Measurements from ENCODE around the gene PKP2.

Gene PKP2

GRCh38 chr12:32801269-32801980, 95.2 kb downstream of the PKP2 start:
- Histone ChIP-seq H3K18ac (ENCODE audit: low read length) (no peak overlapping the region), H2AFZ (ENCODE audit: insufficient read depth, low read length, poor library complexity) (no peak overlapping the region), H3K27ac (ENCODE audit: low read depth, low read length) (no peak overlapping the region), H3K36me3 (ENCODE audit: control insufficient read depth in 1 of 2, insufficient read depth in 2 of 2, low read length in 2 of 2) (peaks cover 6 to 19% of the 10 kb centered on the region in 2 experiments), H4K91ac (ENCODE audit: low read depth, low read length) (no peak overlapping the region), H2AK5ac (ENCODE audit: low read length) (no peak overlapping the region), H3K4me1 (ENCODE audit: control insufficient read depth in 1 of 2, insufficient read depth in 2 of 2, low read length in 2 of 2) (no peaks in the 10 kb centered on the region), H4K12ac (ENCODE audit: low read depth, low read length) (no peak overlapping the region), H3K4me2 (ENCODE audit: low read length) (no peak overlapping the region), H4K8ac (ENCODE audit: low read depth, low read length) (no peak overlapping the region), H3K4ac (ENCODE audit: low read depth, low read length) (no peak overlapping the region), H2BK120ac (ENCODE audit: insufficient read depth, low read length, poor library complexity) (no peak overlapping the region), H2BK12ac (ENCODE audit: low read length) (no peak overlapping the region), H3K14ac (ENCODE audit: low read length) (no peak overlapping the region), H3K27me3 (ENCODE audit: insufficient read depth, low read length) (no peaks in the 10 kb centered on the region), H2BK5ac (ENCODE audit: low read depth, low read length, poor library complexity) (no peak overlapping the region), H3K9me3 (ENCODE audit: insufficient read depth, low read depth, low read length) (no peaks in the 10 kb centered on the region), H3K79me1 (ENCODE audit: low read length) (no peaks in the 10 kb centered on the region), H3K23ac (ENCODE audit: low read length) (no peak overlapping the region), H3K79me2 (ENCODE audit: control insufficient read depth, insufficient read depth, low read length, poor library complexity) (no peaks in the 10 kb centered on the region), H3K9ac (ENCODE audit: low read length) (no peak overlapping the region), H3K4me3 (ENCODE audit: low read depth, low read length) (no peak overlapping the region)
- DNase-seq = no peak
- WGBS (ENCODE audit: extremely low coverage, insufficient coverage, insufficient read length) = no CpG with 5 or more reads among the region's 5 CpGs

GRCh38 chr12:32794281-32794680, 102.3 kb downstream of the PKP2 start:
- Histone ChIP-seq H2AFZ (ENCODE audit: insufficient read depth, low read length, poor library complexity) (no peak overlapping the region), H4K91ac (ENCODE audit: low read depth, low read length) (no peak overlapping the region), H3K79me2 (ENCODE audit: control insufficient read depth, insufficient read depth, low read length, poor library complexity) (no peaks in the 10 kb centered on the region), H4K12ac (ENCODE audit: low read depth, low read length) (no peak overlapping the region), H3K4me1 (ENCODE audit: control insufficient read depth in 1 of 2, insufficient read depth in 2 of 2, low read length in 2 of 2) (no peaks in the 10 kb centered on the region), H2AK5ac (ENCODE audit: low read length) (no peak overlapping the region), H3K27me3 (ENCODE audit: insufficient read depth, low read length) (no peaks in the 10 kb centered on the region), H3K4ac (ENCODE audit: low read depth, low read length) (no peak overlapping the region), H3K79me1 (ENCODE audit: low read length) (no peaks in the 10 kb centered on the region), H3K4me2 (ENCODE audit: low read length) (no peak overlapping the region), H3K4me3 (ENCODE audit: low read depth, low read length) (no peak overlapping the region), H3K18ac (ENCODE audit: low read length) (no peak overlapping the region), H3K23ac (ENCODE audit: low read length) (no peak overlapping the region), H2BK5ac (ENCODE audit: low read depth, low read length, poor library complexity) (no peak overlapping the region), H3K36me3 (ENCODE audit: control insufficient read depth in 1 of 2, insufficient read depth in 2 of 2, low read length in 2 of 2) (peaks cover 18 to 36% of the 10 kb centered on the region in 2 experiments), H2BK120ac (ENCODE audit: insufficient read depth, low read length, poor library complexity) (no peak overlapping the region), H4K8ac (ENCODE audit: low read depth, low read length) (no peak overlapping the region), H3K9ac (ENCODE audit: low read length) (no peak overlapping the region), H3K27ac (ENCODE audit: low read depth, low read length) (no peak overlapping the region), H2BK12ac (ENCODE audit: low read length) (no peak overlapping the region), H3K9me3 (ENCODE audit: insufficient read depth, low read depth, low read length) (peaks cover 2% of the 10 kb centered on the region), H3K14ac (ENCODE audit: low read length) (no peak overlapping the region)
- no peak for DNase-seq
- whole genome bisulfite sequencing (ENCODE audit: extremely low coverage, insufficient coverage, insufficient read length) = no CpG with 5 or more reads among the region's 4 CpGs

- H4K12ac ChIP-seq (ENCODE audit: low read depth, low read length) = no peak overlapping the region
- no peaks in the 10 kb centered on the region for H3K4me1 ChIP-seq (ENCODE audit: control insufficient read depth in 1 of 2, insufficient read depth in 2 of 2, low read length in 2 of 2)
- no peaks in the 10 kb centered on the region for H3K79me1 ChIP-seq (ENCODE audit: low read length)
- no peak overlapping the region for H2AFZ ChIP-seq (ENCODE audit: insufficient read depth, low read length, poor library complexity)
- H3K4me3 ChIP-seq (ENCODE audit: low read depth, low read length) = no peak overlapping the region
- no peak overlapping the region for H3K18ac ChIP-seq (ENCODE audit: low read length)
- no peaks in the 10 kb centered on the region for H3K27me3 ChIP-seq (ENCODE audit: insufficient read depth, low read length)
- H2BK12ac ChIP-seq (ENCODE audit: low read length) = no peak overlapping the region
- H3K4ac ChIP-seq (ENCODE audit: low read depth, low read length) = no peak overlapping the region
- H3K36me3 ChIP-seq (ENCODE audit: control insufficient read depth in 1 of 2, insufficient read depth in 2 of 2, low read length in 2 of 2) = peaks cover 8 to 32% of the 10 kb centered on the region in 2 experiments
- no CpG with 5 or more reads among the region's 2 CpGs for WGBS (ENCODE audit: extremely low coverage, insufficient coverage, insufficient read length)
- no peak overlapping the region for H3K27ac ChIP-seq (ENCODE audit: low read depth, low read length)
- no peak overlapping the region for H4K91ac ChIP-seq (ENCODE audit: low read depth, low read length)
- H3K23ac ChIP-seq (ENCODE audit: low read length) = no peak overlapping the region
- H3K14ac ChIP-seq (ENCODE audit: low read length) = no peak overlapping the region
- H3K9ac ChIP-seq (ENCODE audit: low read length) = no peak overlapping the region
- no peak for DNase-seq
- H2AK5ac ChIP-seq (ENCODE audit: low read length) = no peak overlapping the region
- no peak overlapping the region for H2BK5ac ChIP-seq (ENCODE audit: low read depth, low read length, poor library complexity)
- no peaks in the 10 kb centered on the region for H3K79me2 ChIP-seq (ENCODE audit: control insufficient read depth, insufficient read depth, low read length, poor library complexity)
- no peak overlapping the region for H4K8ac ChIP-seq (ENCODE audit: low read depth, low read length)
- H3K9me3 ChIP-seq (ENCODE audit: insufficient read depth, low read depth, low read length) = peaks cover 1% of the 10 kb centered on the region
- no peak overlapping the region for H3K4me2 ChIP-seq (ENCODE audit: low read length)
- H2BK120ac ChIP-seq (ENCODE audit: insufficient read depth, low read length, poor library complexity) = no peak overlapping the region
Observed at GRCh38 chr12:32789916-32790315, 106.7 kb downstream of the PKP2 start.

- no peak overlapping the region for H2AFZ ChIP-seq (ENCODE audit: insufficient read depth, low read length, poor library complexity)
- no peak overlapping the region for H2BK12ac ChIP-seq (ENCODE audit: low read length)
- H3K9me3 ChIP-seq (ENCODE audit: insufficient read depth, low read depth, low read length) = peaks cover 1% of the 10 kb centered on the region
- H2AK5ac ChIP-seq (ENCODE audit: low read length) = no peak overlapping the region
- no peaks in the 10 kb centered on the region for H3K27me3 ChIP-seq (ENCODE audit: insufficient read depth, low read length)
- no peak overlapping the region for H3K18ac ChIP-seq (ENCODE audit: low read length)
- H3K36me3 ChIP-seq (ENCODE audit: control insufficient read depth in 1 of 2, insufficient read depth in 2 of 2, low read length in 2 of 2) = peaks cover 8 to 29% of the 10 kb centered on the region in 2 experiments
- no peaks in the 10 kb centered on the region for H3K79me2 ChIP-seq (ENCODE audit: control insufficient read depth, insufficient read depth, low read length, poor library complexity)
- H3K4me1 ChIP-seq (ENCODE audit: control insufficient read depth in 1 of 2, insufficient read depth in 2 of 2, low read length in 2 of 2) = no peaks in the 10 kb centered on the region
- no peak for DNase-seq
- no peak overlapping the region for H3K4ac ChIP-seq (ENCODE audit: low read depth, low read length)
- H3K4me2 ChIP-seq (ENCODE audit: low read length) = no peak overlapping the region
- H3K4me3 ChIP-seq (ENCODE audit: low read depth, low read length) = no peak overlapping the region
- H4K91ac ChIP-seq (ENCODE audit: low read depth, low read length) = no peak overlapping the region
- no peak overlapping the region for H4K8ac ChIP-seq (ENCODE audit: low read depth, low read length)
- no peak overlapping the region for H2BK5ac ChIP-seq (ENCODE audit: low read depth, low read length, poor library complexity)
- no peaks in the 10 kb centered on the region for H3K79me1 ChIP-seq (ENCODE audit: low read length)
- no peak overlapping the region for H3K27ac ChIP-seq (ENCODE audit: low read depth, low read length)
- no peak overlapping the region for H4K12ac ChIP-seq (ENCODE audit: low read depth, low read length)
- no peak overlapping the region for H2BK120ac ChIP-seq (ENCODE audit: insufficient read depth, low read length, poor library complexity)
- H3K9ac ChIP-seq (ENCODE audit: low read length) = no peak overlapping the region
- H3K23ac ChIP-seq (ENCODE audit: low read length) = no peak overlapping the region
- H3K14ac ChIP-seq (ENCODE audit: low read length) = no peak overlapping the region
Observed at GRCh38 chr12:32789446-32789845, 107.1 kb downstream of the PKP2 start.
